ENCODE data around the gene ALOX12. TPM values are rescaled to one million over a fixed set of nuclear protein-coding genes. Genes with fewer than 3 reads are reported as not detected.
"Not testable (repeated sequence)": the region's sequence is repeated elsewhere in the genome, so short reads cannot be mapped to it uniquely, and the experiment has no call there.

ALOX12 gene
- total RNA-seq, 4 donors from 2014 or later = 17.1 to 32.5 (median 21.9) TPM

- 2 to 3% methylated on average over 18 to 21 of the region's 21 CpGs for WGBS, 2 donors
- H3K4me3 ChIP-seq (ENCODE audit: low read depth, poor library complexity, severe bottlenecking) = peak overlapping the region; percentile 36
- intact Hi-C loops (cut with DNase I; ENCODE audit: low total_unique reads) = no loop called here
- no peak for DNase-seq (ENCODE audit: low spot score in 2 of 2)
- TF ChIP-seq, protein P1, sequence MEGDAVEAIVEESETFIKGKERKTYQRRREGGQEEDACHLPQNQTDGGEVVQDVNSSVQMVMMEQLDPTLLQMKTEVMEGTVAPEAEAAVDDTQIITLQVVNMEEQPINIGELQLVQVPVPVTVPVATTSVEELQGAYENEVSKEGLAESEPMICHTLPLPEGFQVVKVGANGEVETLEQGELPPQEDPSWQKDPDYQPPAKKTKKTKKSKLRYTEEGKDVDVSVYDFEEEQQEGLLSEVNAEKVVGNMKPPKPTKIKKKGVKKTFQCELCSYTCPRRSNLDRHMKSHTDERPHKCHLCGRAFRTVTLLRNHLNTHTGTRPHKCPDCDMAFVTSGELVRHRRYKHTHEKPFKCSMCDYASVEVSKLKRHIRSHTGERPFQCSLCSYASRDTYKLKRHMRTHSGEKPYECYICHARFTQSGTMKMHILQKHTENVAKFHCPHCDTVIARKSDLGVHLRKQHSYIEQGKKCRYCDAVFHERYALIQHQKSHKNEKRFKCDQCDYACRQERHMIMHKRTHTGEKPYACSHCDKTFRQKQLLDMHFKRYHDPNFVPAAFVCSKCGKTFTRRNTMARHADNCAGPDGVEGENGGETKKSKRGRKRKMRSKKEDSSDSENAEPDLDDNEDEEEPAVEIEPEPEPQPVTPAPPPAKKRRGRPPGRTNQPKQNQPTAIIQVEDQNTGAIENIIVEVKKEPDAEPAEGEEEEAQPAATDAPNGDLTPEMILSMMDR (IDR thresholded peaks at IDR 0.05) = no peak
- no peak for TF ChIP-seq POLR2A (IDR thresholded peaks at IDR 0.05)
These were observed 47.3 kb downstream of the ALOX12 start for GRCh38 chr17:7043182-7043496.

DNA sequence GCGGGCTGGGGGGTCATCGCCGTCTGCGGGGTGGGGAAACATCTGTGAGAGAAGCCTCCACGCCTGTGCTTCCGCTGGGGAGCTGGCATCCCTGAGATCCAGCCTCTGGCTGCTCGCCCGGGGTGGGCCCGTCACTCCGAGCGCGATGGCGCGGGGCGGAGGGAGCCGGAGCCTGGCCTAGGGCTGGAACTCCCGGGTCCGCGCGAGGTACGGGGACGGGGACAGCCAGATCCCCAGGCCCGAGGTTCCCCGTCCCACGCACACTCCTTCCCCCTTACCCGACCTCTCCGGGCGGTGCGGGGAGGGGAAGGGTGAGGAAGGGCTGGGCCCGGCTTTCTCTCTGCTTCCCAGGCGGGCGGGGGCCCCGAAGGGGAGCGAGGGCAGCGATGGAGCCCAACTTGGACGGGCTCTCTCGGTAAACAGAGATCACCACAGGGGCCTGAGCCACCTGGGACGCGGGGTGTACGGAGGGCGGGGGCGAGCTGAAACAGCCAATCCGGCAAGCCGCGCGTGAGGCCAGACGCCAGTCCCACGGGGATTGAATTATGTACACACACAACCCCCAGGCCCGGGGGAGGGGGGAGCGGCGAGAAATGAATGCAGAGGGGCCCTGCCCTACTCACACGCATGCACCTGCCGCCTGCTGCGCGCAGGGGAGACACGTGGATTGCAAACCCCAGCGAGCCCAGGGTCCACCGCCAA lies 47.8 kb downstream of the ALOX12 start, which contains the start of gene SLC16A11:
Gene SLC16A11, minus strand, starts transcription at position 596 of the 702 bp plus-strand sequence. Its CDS starts 579 bp downstream, at position 17.
- intact Hi-C loops (cut with DNase I; ENCODE audit: low total_unique reads) = no loop called here
- WGBS, 2 donors = 2 to 8% methylated on average over 23 to 57 of the region's 58 CpGs
- peak; percentile 44 to 91 for DNase-seq (ENCODE audit: low spot score in 2 of 2)
- H3K4me3 ChIP-seq (ENCODE audit: low read depth, poor library complexity, severe bottlenecking) = peak within 1 kb of the TSS; percentile 36
- no peak for TF ChIP-seq POLR2A (IDR thresholded peaks at IDR 0.05)
- TF ChIP-seq, protein P1 (IDR thresholded peaks at IDR 0.05) = no peak

DNA sequence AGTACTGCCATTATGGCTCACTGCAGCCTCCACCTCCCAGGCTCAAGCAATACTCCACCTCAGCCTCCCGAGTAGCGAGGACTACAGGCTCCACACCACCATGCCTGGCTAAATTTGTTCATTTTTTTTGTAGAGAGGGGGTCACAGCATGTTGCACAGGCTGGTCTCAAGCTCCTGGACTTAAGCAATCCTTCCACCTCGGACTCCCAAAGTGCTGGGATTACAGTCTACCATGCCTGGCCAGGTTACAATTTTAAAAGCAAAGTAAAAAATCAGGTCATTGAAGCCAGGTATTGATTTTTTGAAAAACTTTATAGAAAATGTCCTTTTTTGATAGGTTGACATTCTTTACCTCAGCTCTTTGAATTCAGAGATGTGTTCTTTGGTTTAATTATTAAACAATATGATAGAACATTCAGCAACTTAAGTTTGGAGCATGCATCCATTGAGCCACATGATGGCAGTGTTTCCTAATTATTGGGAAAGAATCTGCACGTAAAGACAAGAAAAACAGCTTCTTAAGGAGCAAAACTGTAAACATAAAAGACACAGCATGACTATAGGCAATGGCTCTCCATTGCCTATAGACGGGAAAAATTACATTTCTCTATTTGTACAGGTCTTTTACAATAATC lies 49.8 kb downstream of the ALOX12 start:
- 26 to 29% methylated on average over 5 of the region's 5 CpGs for WGBS, 2 donors
- TF ChIP-seq, protein P1 (IDR thresholded peaks at IDR 0.05) = peak in 1 of 3 donors; percentile 40
- TF ChIP-seq POLR2A (IDR thresholded peaks at IDR 0.05) = no peak
- intact Hi-C loops (cut with DNase I; ENCODE audit: low total_unique reads) = no loop called here
- DNase-seq (ENCODE audit: low spot score in 2 of 2) = no peak
- no peak overlapping the region for H3K4me3 ChIP-seq (ENCODE audit: low read depth, poor library complexity, severe bottlenecking)

DNA sequence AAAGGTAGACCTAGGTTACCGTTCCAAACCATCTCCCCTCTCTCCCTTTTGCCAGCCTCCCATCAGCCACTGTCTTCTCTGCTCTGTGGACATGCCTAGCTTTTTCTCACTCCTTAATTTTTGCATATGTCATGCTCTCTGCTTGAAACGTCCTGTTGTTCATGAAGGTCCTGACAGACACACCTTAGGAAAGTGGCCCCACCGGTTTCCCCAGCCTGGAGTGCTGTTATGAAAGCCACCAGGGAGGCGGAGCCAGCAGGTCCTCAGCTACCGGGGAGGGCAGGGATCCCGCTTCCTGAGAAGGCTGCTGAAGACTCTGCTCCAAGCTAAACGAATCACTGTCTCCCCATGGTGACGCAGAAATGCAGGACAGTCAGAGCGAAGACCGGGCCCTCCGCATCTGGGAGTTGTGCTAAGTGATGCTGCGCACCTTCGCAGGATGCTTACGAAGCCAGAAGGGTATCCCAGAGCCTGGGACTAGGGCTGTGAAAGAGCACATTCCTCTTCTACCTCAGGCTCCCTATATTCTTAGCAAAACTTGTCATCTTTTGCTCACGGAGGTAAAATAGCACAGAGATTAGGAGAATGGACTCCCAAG lies 50.4 kb downstream of the ALOX12 start:
- TF ChIP-seq POLR2A (IDR thresholded peaks at IDR 0.05) = no peak
- TF ChIP-seq, protein P1 (IDR thresholded peaks at IDR 0.05) = no peak
- peak; percentile 86 to 94 for DNase-seq (ENCODE audit: low spot score in 2 of 2)
- H3K4me3 ChIP-seq (ENCODE audit: low read depth, poor library complexity, severe bottlenecking) = no peak overlapping the region
- 5 to 15% methylated on average over 15 of the region's 15 CpGs for WGBS, 2 donors
- intact Hi-C loops (cut with DNase I; ENCODE audit: low total_unique reads) = no loop called here

- 16 to 17% methylated on average over 26 of the region's 26 CpGs for WGBS, 2 donors
- peak in 1 of 2 donors; percentile 64 for DNase-seq (ENCODE audit: low spot score in 2 of 2)
- intact Hi-C loops (cut with DNase I; ENCODE audit: low total_unique reads) = not testable (repeated sequence)
These were observed 51.0 kb downstream of the ALOX12 start for GRCh38 chr17:7046725-7047397.

GRCh38 chr17:7047566-7047965 lies 51.7 kb downstream of the ALOX12 start:
- no peak for DNase-seq (ENCODE audit: low spot score in 2 of 2)
- TF ChIP-seq, protein P1 (IDR thresholded peaks at IDR 0.05) = no peak
- no peak for TF ChIP-seq POLR2A (IDR thresholded peaks at IDR 0.05)
- intact Hi-C loops (cut with DNase I; ENCODE audit: low total_unique reads) = no loop called here
- 43 to 72% methylated on average over 6 of the region's 6 CpGs for WGBS, 2 donors
- no peak overlapping the region for H3K4me3 ChIP-seq (ENCODE audit: low read depth, poor library complexity, severe bottlenecking)

More at GRCh38 chr17:7046725-7047397, 51.0 kb downstream of the ALOX12 start:
- not testable (repeated sequence) for H3K4me3 ChIP-seq (ENCODE audit: low read depth, poor library complexity, severe bottlenecking)
